ENCODE results near the gene CYBA. TPM values are rescaled to one million over a fixed set of nuclear protein-coding genes. Genes with fewer than 3 reads are reported as not detected.

Gene CYBA
- total and polyA plus RNA-seq, 10 of the 15 experiments (the other 5 are each of a cell fraction or from before 2014, with no cell fraction given): 0.55 to 598 (median 258) TPM

DNA sequence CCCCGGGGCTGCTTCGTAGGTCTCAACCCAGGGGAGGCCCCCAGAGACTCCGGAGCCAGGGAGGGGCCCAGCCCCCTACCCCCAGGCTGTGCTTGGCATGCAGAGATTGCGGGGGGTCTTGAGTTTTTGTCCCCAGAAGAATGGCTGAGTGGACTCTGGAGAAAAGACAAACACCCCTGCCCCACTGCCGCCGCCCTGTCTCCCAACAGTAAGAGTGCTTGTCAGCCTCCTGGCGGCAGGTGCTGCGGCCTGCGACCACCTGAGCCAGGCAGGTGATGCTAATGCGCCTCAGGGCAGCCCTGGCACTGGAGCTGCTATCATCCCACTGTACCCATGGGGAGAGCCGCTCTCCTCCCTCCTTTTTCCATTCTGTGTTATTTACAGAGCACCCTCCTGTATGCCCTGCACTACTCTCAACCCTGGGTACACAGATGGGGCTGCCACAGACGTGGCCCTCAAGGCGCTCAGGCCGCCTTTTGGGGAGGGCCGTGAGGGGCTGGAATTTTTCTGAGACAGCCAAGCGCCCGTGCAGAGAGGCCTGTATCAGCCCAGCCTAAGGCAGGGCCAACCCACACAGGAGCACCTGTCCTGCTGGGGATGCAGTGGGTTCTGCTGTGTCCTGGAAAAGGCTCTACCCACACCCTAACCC is 15.1 kb downstream of the CYBA start:
- ChIA-PET SMC1A (ENCODE audit: uncharacterized antibody, unreplicated experiment) (interaction anchor here (0.8 to 1.1 kb wide), 2 partner anchors 25 to 44 kb away, joined by 3 to 4 read pairs; no protein-coding TSS in a partner anchor), RAD21 (ENCODE audit: unreplicated experiment) (interaction anchor here (1.2 kb wide), 1 partner anchor 44 kb away, joined by 4 read pairs; no protein-coding TSS in a partner anchor)
- FAIRE-seq: no peak

More for the DNA sequence above, 15.1 kb downstream of the CYBA start:
- H2AFZ ChIP-seq (ENCODE audit: control insufficient read depth, low read depth, low read length): no peak overlapping the region
- H3K4me1 ChIP-seq (ENCODE audit: control insufficient read depth, insufficient read depth, low read length): peaks cover 31% of the 10 kb centered on the region
- DNase-seq (ENCODE audit: low read depth, low spot score) (no peak), ATAC-seq (no peak)
- H3K9me3 ChIP-seq (replicated peaks; ENCODE audit: control insufficient read depth, insufficient read depth, low read length): no peaks in the 10 kb centered on the region; the same call in 2 of the 3 replicates
- peaks cover 13 to 18% of the 10 kb centered on the region in 2 experiments for H3K27me3 ChIP-seq (replicated peaks in 1 of 2; ENCODE audit: control insufficient read depth in 2 of 2, insufficient read depth in 2 of 2, low read length in 1 of 2)
- WGBS (ENCODE audit: insufficient coverage, insufficient replicate concordance, low lambda C conversion rate, missing lambda C conversion rate): 57% methylated on average over 17 of the region's 17 CpGs
- no TSS peak for BruUV-seq (replicated peaks)
- H3K4me3 ChIP-seq: no peak overlapping the region
- H3K27ac ChIP-seq (ENCODE audit: control insufficient read depth, insufficient read depth): no peak overlapping the region
- peaks cover 0 to 10% of the 10 kb centered on the region in 2 experiments; a peak in 2 of 4 replicates for H3K36me3 ChIP-seq (ENCODE audit: control insufficient read depth in 2 of 2, insufficient read depth in 2 of 2, low read length in 1 of 2)
- POLR2A ChIA-PET: interaction anchor here (1.3 kb wide), 1 partner anchor 14 kb away, joined by 4 read pairs; no protein-coding TSS in a partner anchor
- no peak overlapping the region; the same call in 1 of the 2 replicates for H3K4me2 ChIP-seq (ENCODE audit: control insufficient read depth, insufficient read depth)
- H4K20me1 ChIP-seq (ENCODE audit: control insufficient read depth, insufficient read depth): no peaks in the 10 kb centered on the region; the same call in 1 of the 2 replicates
- in situ Hi-C loops (cut with MboI): no loop called here
- CTCF ChIA-PET: no interaction called here
- no peaks in the 10 kb centered on the region for H3K79me2 ChIP-seq (ENCODE audit: control insufficient read depth, insufficient read depth, low read length)
- intact Hi-C loops (cut with micrococcal nuclease; ENCODE audit: unreplicated experiment): no loop called here
- no peak overlapping the region for H3K9ac ChIP-seq (ENCODE audit: control insufficient read depth, insufficient read depth, low read length)
- TF ChIP-seq PRDM15 (CRISPR knock-in tag; IDR thresholded peaks at IDR 0.05) (no peak), E2F8 (IDR thresholded peaks at IDR 0.05; ENCODE audit: low read depth, partially characterized antibody) (no peak), STAT3 (IDR thresholded peaks at IDR 0.05; ENCODE audit: low read depth, low read length) (no peak), NR2F1 (conservative IDR thresholded peaks at IDR 0.05) (no peak), ZZZ3 (IDR thresholded peaks at IDR 0.05; ENCODE audit: control insufficient read depth, insufficient read length, low read depth) (no peak), KLF5 (IDR thresholded peaks at IDR 0.05; ENCODE audit: partially characterized antibody) (no peak), NR2C1 (IDR thresholded peaks at IDR 0.05) (no peak), RAD21 (IDR thresholded peaks at IDR 0.05; ENCODE audit: insufficient read depth, low read depth, low read length) (no peak), MXI1 (IDR thresholded peaks at IDR 0.05; ENCODE audit: low read depth, low read length) (no peak)
- TF ChIP-seq, protein P1, sequence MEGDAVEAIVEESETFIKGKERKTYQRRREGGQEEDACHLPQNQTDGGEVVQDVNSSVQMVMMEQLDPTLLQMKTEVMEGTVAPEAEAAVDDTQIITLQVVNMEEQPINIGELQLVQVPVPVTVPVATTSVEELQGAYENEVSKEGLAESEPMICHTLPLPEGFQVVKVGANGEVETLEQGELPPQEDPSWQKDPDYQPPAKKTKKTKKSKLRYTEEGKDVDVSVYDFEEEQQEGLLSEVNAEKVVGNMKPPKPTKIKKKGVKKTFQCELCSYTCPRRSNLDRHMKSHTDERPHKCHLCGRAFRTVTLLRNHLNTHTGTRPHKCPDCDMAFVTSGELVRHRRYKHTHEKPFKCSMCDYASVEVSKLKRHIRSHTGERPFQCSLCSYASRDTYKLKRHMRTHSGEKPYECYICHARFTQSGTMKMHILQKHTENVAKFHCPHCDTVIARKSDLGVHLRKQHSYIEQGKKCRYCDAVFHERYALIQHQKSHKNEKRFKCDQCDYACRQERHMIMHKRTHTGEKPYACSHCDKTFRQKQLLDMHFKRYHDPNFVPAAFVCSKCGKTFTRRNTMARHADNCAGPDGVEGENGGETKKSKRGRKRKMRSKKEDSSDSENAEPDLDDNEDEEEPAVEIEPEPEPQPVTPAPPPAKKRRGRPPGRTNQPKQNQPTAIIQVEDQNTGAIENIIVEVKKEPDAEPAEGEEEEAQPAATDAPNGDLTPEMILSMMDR (IDR thresholded peaks at IDR 0.05 in 2 of 3, conservative IDR thresholded peaks at IDR 0.05 in 1 of 3; ENCODE audit: control insufficient read depth in 2 of 3, extremely low read depth in 1 of 3, insufficient read depth in 1 of 3, low read depth in 3 of 3, low read length in 3 of 3): no peak

Data from GM12878 (cell line).